HCT116 (cell line): Measurements from ENCODE around the gene OTOP1. TPM values are rescaled to one million over a fixed set of nuclear protein-coding genes. Genes with fewer than 3 reads are reported as not detected.

ENCODE experiments used
- ATAC-seq: fragments of 200-7000 bp; cut with Tn5 transposase; 2 replicates; pipeline ENCODE4 v1.9.1; 2020; ENCODE audit warnings: mild to moderate bottlenecking, moderate library complexity
- BruUV-seq: library from RNA; stranded (reverse); fragments of 400-500 nt; replicated peaks from 2 replicates; lab custom pipeline; 2021; lab: Mats Ljungman, UMichigan
- CTCF ChIA-PET: fragments of 300-600 bp; sonication (Branson Sonifier 250); formaldehyde crosslinking; loops from one replicate; lab custom pipeline; 2021; ENCODE audit warnings: antibody characterized with exemption; lab: Charles Lee
- POLR2A ChIA-PET: fragments of 300-600, 350-600 bp; sonication (Branson Sonifier 250); formaldehyde crosslinking; loops from one replicate; lab custom pipeline; 2021; ENCODE audit warnings: antibody characterized with exemption; lab: Charles Lee
- RAD21 ChIA-PET, 2 experiments: fragments of 300-600 bp; sonication (Branson Sonifier 250); formaldehyde crosslinking; loops; one replicate each; lab custom pipeline; 2023; ENCODE audit warnings: low total read pairs in 2 of 2; ENCODE audit not compliant: uncharacterized antibody in 2 of 2, unreplicated experiment in 2 of 2, low non-redundant PET in 1 of 2; lab: Charles Lee
- DNase-seq: peaks from one replicate; pipeline ENCODE4 v3.0.0-alpha.2; 2010; ENCODE audit warnings: low read depth, low spot score
- H2AFZ ChIP-seq: fragments of 200-600 bp; shearing (Covaris generic), sonication (generic); 2 replicates; pipeline ENCODE4 v1.6.1; 2017; ENCODE audit warnings: low read depth, mixed run types, mixed read lengths, antibody characterized with exemption, low read length; ENCODE audit not compliant: poor library complexity, severe bottlenecking
- H3K27ac ChIP-seq: 2 replicates; pipeline ENCODE4 v1.5.1; 2012; ENCODE audit warnings: low read depth, low read length
- H3K27me3 ChIP-seq: fragments of 200-600 bp; sonication (generic); 2 replicates; pipeline ENCODE4 v1.6.1; 2016; ENCODE audit warnings: mixed run types, low read length, mixed read lengths; ENCODE audit not compliant: insufficient read depth
- H3K36me3 ChIP-seq, 2 experiments: fragments of 200-500 bp in 1 of 2; fragments of 200-600 bp in 1 of 2; sonication (Bioruptor generic) in 1 of 2; sonication (generic) in 1 of 2; 2 replicates each; pipeline versions ENCODE4 v1.5.1 to v1.6.1; 2014 to 2016; ENCODE audit warnings: low read length in 2 of 2, inconsistent platforms in 1 of 2, mixed read lengths in 1 of 2, mixed run types in 1 of 2; ENCODE audit not compliant: insufficient read depth in 2 of 2, control insufficient read depth in 1 of 2
- H3K4me1 ChIP-seq, 2 experiments: fragments of 200-600 bp in 1 of 2; sonication (generic) in 1 of 2; 2 replicates each; pipeline versions ENCODE4 v1.5.1 to v1.6.1; 2012 to 2017; ENCODE audit warnings: low read length in 2 of 2, inconsistent platforms in 1 of 2, mild to moderate bottlenecking in 1 of 2, mixed read lengths in 1 of 2, mixed run types in 1 of 2, moderate library complexity in 1 of 2; ENCODE audit not compliant: insufficient read depth in 2 of 2, control insufficient read depth in 1 of 2
- H3K4me2 ChIP-seq: fragments of 200-600 bp; sonication (generic); 2 replicates; pipeline ENCODE4 v1.6.1; 2017; ENCODE audit warnings: mixed run types, low read length, mixed read lengths
- H3K4me3 ChIP-seq, 2 experiments: fragments of 200-600 bp in 1 of 2; sonication (generic) in 1 of 2; replicated peaks in 1 of 2; 2 replicates each; pipeline ENCODE4 v1.5.1; 2011 to 2016; ENCODE audit warnings: low read length in 2 of 2, control low read depth in 1 of 2, low read depth in 1 of 2, mild to moderate bottlenecking in 1 of 2, mixed read lengths in 1 of 2, mixed run types in 1 of 2
- H3K79me2 ChIP-seq: fragments of 200-600 bp; sonication (generic); 2 replicates; pipeline ENCODE4 v1.6.1; 2017; ENCODE audit warnings: mild to moderate bottlenecking, mixed run types, low read length, moderate library complexity, mixed read lengths; ENCODE audit not compliant: insufficient read depth
- H3K9ac ChIP-seq: fragments of 200-600 bp; sonication (generic); 2 replicates; pipeline ENCODE4 v1.6.1; 2016; ENCODE audit warnings: low read length, mixed read lengths
- H3K9me2 ChIP-seq: fragments of 200-600 bp; sonication (generic), shearing (Covaris generic); 2 replicates; pipeline ENCODE4 v1.6.1; 2017; ENCODE audit warnings: mixed run types, mild to moderate bottlenecking, moderate library complexity; ENCODE audit not compliant: insufficient read depth
- H3K9me3 ChIP-seq, 2 experiments: fragments of 200-500 bp in 1 of 2; fragments of 200-600 bp in 1 of 2; sonication (Bioruptor generic) in 1 of 2; sonication (generic) in 1 of 2; 2 replicates each; pipeline ENCODE4 v1.6.1; 2014 to 2017; ENCODE audit warnings: low read length in 2 of 2, mixed read lengths in 2 of 2, inconsistent platforms in 1 of 2, low read depth in 1 of 2, mild to moderate bottlenecking in 1 of 2, mixed run types in 1 of 2, moderate library complexity in 1 of 2; ENCODE audit not compliant: control insufficient read depth in 1 of 2, insufficient read depth in 1 of 2
- H4K20me1 ChIP-seq: fragments of 200-600 bp; sonication (generic), shearing (Covaris generic); 2 replicates; pipeline ENCODE4 v1.6.1; 2017; ENCODE audit warnings: mixed run types, mild to moderate bottlenecking, moderate library complexity; ENCODE audit not compliant: insufficient read depth
- ATF3 ChIP-seq: IDR thresholded peaks from 2 replicates; pipeline ENCODE4 v1.6.1; 2012
- CTCF ChIP-seq, 3 experiments: fragments of 200-600 bp in 1 of 3; sonication (generic) in 1 of 3; IDR thresholded peaks in 2 of 3; conservative IDR thresholded peaks in 1 of 3; 2 replicates each; pipeline ENCODE4 v1.5.1; 2012 to 2017; ENCODE audit warnings: low read depth in 2 of 3, low read length in 2 of 3, antibody characterized with exemption in 1 of 3, borderline replicate concordance in 1 of 3, control low read depth in 1 of 3, mild to moderate bottlenecking in 1 of 3, mixed read lengths in 1 of 3, mixed run types in 1 of 3, moderate library complexity in 1 of 3; ENCODE audit not compliant: insufficient read depth in 1 of 3
- ELF1 ChIP-seq: IDR thresholded peaks from 2 replicates; pipeline ENCODE4 v1.6.1; 2012; ENCODE audit warnings: low read depth, borderline replicate concordance
- EZH2 ChIP-seq: fragments of 200-600 bp; sonication (generic); IDR thresholded peaks from 2 replicates; pipeline ENCODE4 v1.6.1; 2017; ENCODE audit warnings: antibody characterized with exemption, mixed run types
- MAX ChIP-seq: IDR thresholded peaks from 2 replicates; pipeline ENCODE4 v1.6.1; 2012
- POLR2AphosphoS5 ChIP-seq: IDR thresholded peaks from 2 replicates; pipeline ENCODE4 v1.6.1; 2011; ENCODE audit warnings: mild to moderate bottlenecking, low read depth, low read length, moderate library complexity
- SRF ChIP-seq: IDR thresholded peaks from 2 replicates; pipeline ENCODE4 v1.6.1; 2012; ENCODE audit warnings: low read depth
- YY1 ChIP-seq: IDR thresholded peaks from 2 replicates; pipeline ENCODE4 v1.6.1; 2011; ENCODE audit warnings: low read length, low read depth, moderate library complexity, mild to moderate bottlenecking; ENCODE audit not compliant: insufficient replicate concordance; ENCODE audit errors: extremely low read depth
- ZBTB33 ChIP-seq: IDR thresholded peaks from 2 replicates; pipeline ENCODE4 v1.6.1; 2011; ENCODE audit warnings: mild to moderate bottlenecking, low read length, moderate library complexity; ENCODE audit not compliant: insufficient replicate concordance; ENCODE audit errors: extremely low read depth
- intact Hi-C: fragments of 100-400 bp; cut with micrococcal nuclease; formaldehyde crosslinking; loops from 2 replicates; pipeline ENCODE4 v1.10.0; 2022
- total RNA-seq: library from RNA; stranded (reverse); gene quantifications from one replicate; pipeline ENCODE4 v1.2.1, GENCODE V29; 2021; ENCODE audit not compliant: unreplicated experiment

OTOP1 gene
- total RNA-seq, 1 experiment from 2014 or later: not detected

- TF ChIP-seq CTCF (IDR thresholded peaks at IDR 0.05 in 2 of 3, conservative IDR thresholded peaks at IDR 0.05 in 1 of 3; ENCODE audit: borderline replicate concordance in 1 of 3, insufficient read depth in 1 of 3, low read depth in 2 of 3, low read length in 2 of 3) (no peak), ZBTB33 (no peak), ATF3 (no peak), EZH2 (no peak)
Measured at GRCh38 chr4:4203688-4204400, 22.9 kb downstream of the OTOP1 start (continued).

GRCh38 chr4:4202510-4202909 is 24.2 kb downstream of the OTOP1 start:
- BruUV-seq: no TSS peak
- Histone ChIP-seq H4K20me1 (no peaks in the 10 kb centered on the region), H3K9me2 (no peaks in the 10 kb centered on the region), H3K9ac (no peak overlapping the region), H3K79me2 (no peaks in the 10 kb centered on the region), H3K36me3 (no peaks in the 10 kb centered on the region), H3K4me3 (no peak overlapping the region), H3K27ac (no peak overlapping the region), H3K4me2 (no peak overlapping the region), H3K9me3 (no peaks in the 10 kb centered on the region), H3K27me3 (no peaks in the 10 kb centered on the region), H3K4me1 (peaks cover 3 to 5% of the 10 kb centered on the region in 2 experiments; a peak in 2 of 4 replicates), H2AFZ (no peak overlapping the region)
- ChIA-PET CTCF (no interaction called here), POLR2A (no interaction called here), RAD21 (no interaction called here)
- no peak for DNase-seq
- TF ChIP-seq YY1: no peak
- TF ChIP-seq MAX: no peak
- TF ChIP-seq POLR2AphosphoS5: no peak
- no peak for TF ChIP-seq ELF1
- no peak for TF ChIP-seq SRF
- ATAC-seq: no peak
- intact Hi-C loops: no loop called here
